GM18867 (cell line): ENCODE results near the gene PHOX2B.
"Not testable (repeated sequence)": the region's sequence is repeated elsewhere in the genome, so short reads cannot be mapped to it uniquely, and the experiment has no call there.

Experiments
- ATAC-seq: cut with Tn5 transposase; IDR thresholded peaks from one replicate; pipeline ENCODE4 v1.9.1; 2021; ENCODE audit warnings: mild to moderate bottlenecking, moderate library complexity; ENCODE audit not compliant: unreplicated experiment

The PHOX2B gene

DNA sequence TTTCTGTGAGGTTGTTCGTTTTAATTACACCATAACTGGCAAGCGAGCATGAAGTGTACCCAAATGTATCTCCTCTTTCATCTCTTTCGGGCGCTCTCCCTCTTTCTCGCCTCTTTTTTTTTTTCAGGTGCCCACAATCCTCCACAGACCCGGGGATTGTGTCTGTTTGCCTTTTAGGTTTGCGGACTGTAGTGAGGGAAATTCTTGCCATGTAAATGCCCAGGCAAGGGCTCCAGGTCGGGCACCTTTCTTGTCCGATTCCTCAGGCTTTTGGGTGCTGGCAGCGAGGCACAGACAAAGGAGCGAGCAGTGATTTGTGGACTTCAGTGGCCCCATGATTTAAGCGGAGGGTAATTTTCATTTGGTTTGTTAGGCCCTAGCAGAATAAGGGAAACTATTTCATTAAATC lies 1.1 kb upstream of the PHOX2B start:
- ATAC-seq = no peak

DNA sequence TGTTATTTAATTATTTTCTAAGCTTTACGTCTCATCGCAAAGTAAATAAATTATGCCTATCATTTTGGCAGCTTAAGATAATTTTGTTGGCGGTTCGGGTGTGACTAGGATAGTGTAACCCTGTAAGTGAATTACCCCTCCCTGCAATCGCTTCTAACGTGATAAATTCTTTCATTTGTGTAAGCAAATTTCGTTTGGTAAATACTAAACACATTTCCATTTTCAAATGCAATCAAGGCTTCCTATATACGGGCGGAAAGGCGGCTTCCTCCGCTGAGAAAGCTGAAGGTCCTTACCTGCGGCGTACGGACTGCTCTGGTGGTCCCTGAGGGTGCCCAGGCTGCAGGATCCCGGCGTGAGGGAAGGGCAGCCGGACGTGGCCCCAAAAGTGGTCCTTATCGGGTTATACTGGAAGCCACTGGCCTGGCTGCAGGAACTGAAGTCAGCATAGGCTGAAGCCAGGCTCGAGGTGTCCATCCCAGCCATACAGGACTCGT lies 403 bp downstream of the PHOX2B start:
- ATAC-seq = no peak

DNA sequence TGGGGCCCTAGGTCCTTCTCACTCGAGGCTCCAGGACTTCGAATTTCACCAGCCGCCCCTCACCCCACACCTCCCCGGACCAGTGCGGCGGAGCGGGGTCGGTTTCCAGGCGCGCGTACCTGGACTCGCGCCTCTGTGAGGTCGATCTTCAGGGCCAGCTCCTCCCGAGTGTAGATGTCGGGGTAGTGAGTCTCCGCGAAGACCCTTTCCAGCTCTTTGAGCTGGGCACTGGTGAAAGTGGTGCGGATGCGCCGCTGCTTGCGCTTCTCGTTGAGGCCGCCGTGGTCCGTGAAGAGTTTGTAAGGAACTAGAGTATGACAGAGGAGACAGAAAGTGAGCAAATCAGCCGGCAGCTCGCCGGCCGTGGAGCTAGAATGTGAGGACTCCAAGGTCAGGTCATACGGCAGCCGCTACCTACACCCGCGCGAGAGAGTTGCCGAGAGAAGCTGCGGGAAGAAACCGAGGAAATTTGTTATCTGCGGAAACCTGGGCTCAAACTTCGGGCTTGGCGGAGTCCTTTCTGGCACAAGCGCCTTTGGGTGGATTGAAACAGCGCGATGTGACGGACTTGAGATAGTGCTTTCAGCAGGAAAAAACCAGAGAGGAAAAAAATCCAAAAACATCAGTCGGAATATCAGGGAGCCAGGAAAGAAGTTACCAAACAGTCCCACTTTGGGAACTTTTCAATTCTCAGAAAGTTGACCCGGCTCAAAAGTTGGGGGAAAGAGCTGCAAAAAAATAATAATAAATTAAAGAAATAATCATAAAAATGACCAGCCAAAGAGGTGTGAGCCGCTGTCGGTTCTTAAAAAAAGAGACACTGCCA lies 1.1 kb downstream of the PHOX2B start:
- no peak for ATAC-seq

DNA sequence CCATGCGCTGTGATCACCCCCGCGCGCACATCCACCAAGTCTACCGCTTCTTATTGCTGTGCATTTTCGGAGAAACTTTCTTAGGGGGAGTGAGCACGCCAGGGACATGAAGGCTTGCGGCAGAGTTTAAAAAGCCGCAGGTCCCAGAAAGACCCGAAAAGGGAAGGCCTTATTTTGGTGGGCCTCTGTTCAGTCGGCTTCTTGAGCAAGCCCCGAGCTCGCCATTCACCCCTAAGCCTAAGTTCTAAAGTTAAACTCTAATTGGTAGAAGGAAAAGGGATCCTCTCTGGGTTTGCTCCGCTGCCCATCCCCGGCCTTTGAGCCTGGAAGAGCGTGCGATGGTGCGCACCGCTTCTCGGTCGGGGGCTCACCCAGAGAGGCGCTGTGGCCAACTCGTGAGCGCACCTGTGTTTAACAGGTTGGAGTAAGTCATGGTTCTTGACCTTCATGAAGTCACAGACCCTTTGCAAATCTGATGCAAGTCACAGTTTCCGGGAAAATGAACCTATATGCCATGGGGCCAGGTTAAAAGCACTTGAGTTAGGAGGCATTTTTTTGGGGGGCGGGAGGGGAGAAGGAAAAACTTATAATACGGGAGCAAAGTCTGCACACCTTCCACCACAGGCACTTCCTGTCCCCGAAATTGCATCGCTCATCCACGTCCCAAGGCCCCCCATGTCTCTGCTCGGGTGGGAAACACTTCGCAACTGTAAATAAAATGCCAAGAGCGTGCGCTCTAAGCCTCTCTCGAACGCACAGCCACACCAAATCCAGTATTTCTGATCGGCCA lies 1.9 kb downstream of the PHOX2B start:
- no peak for ATAC-seq

DNA sequence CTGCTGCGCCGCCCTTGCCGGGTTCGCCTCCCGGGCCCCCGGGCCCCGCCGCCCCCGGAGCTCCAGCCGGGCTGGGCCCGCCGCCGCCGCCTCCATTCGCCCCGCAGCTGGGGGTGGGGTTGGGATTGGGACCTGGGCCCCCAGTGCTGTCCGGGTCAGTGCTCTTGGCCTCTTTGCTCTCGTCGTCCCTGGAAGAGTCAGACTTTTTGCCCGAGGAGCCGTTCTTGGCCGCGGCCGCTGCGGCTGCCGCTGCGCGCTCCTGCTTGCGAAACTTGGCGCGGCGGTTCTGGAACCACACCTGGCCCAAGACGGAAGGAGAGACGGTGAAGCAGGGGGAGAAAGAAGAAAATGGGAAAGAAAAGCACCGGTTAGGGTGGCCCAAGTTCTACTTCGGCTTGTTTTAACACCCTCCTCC lies 2.5 kb downstream of the PHOX2B start:
- ATAC-seq = no peak

DNA sequence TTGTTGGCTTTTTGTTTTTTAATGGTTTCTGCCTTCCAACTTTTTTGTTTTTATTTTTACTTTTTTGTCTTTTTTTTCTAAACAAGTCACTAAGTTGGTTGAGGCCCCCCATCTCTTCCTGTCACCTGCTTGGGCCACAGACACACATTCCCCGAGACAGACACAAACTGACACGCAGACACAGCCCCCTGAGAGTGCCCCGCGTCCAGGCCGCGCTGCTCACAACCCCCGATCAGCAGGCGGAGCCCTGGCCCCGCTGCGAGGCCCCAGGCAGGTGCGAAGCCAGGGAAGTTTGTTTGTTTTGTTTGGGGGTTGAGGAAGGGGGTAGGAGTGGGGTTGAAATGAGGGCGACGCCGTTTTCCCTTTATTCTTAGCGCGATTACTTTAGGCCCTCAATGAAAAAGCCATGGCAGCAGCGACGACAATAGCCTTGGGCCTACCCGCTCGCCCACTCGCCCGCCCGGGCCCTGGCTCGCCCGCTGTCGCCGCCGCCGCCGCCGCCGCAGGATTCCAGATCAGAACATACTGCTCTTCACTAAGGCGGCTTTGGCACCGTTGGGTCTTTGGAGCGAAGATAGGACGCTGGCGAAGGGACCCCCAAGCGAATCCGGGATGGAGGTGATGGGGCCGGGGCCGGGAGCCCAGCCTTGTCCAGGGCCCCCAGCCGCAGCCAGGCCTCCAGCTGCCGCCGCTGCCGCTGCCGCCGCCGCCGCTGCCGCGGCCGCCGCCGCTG lies 3.1 kb downstream of the PHOX2B start:
- no peak for ATAC-seq

DNA sequence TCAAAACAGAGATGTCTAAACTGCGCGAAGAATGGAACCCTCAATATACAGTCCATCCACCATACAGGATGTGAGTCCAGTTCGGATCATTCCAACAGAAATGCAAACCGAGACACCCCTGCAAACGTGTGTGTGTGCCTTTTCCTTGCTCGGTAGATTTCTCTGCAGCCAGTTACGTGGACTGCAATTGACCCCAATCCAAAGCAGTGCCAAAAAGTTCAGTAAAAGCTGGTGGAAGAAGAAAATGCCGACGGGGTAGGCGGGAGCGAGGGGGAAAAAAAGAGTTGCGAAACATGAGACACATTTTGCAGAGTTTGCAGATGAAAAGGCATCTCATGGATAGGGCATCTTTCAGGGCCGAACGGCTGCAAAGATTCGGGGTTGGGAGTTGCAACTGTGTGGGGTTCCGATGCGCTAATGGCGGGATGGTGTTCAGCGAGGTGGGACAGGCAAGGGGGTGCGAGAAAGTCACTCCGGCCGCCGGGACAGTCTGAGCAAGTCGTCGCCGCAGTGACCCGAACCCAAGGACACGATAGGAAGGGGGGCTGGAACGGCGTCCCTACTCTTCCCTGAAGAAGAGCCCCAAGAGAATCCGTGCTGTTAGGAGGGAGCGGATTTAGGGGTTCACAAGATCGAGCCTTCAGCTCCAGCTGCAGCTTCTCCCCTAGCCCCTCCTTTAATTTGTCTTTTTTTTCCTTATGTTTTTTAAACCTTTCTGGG lies 3.8 kb downstream of the PHOX2B start:
- no peak for ATAC-seq

DNA sequence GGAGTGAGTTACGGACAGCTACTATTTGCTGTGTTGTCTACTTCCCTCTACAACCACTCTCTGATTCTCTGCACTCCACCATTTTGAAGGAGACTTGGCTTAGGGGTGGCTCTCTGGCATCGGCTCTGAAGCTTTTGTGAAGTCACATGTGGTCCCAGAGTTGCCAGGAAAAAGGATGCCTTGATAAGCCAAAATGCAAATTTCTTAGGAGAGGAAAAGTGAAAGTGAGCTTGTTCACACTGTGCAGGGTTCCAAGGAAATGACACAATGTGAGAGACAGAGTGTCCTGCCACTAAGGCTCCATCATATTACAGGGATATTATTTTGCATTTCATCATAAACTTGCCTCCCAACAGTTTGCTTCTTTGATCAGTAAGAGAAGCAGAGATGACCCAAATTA lies 7.2 kb downstream of the PHOX2B start:
- no peak for ATAC-seq

DNA sequence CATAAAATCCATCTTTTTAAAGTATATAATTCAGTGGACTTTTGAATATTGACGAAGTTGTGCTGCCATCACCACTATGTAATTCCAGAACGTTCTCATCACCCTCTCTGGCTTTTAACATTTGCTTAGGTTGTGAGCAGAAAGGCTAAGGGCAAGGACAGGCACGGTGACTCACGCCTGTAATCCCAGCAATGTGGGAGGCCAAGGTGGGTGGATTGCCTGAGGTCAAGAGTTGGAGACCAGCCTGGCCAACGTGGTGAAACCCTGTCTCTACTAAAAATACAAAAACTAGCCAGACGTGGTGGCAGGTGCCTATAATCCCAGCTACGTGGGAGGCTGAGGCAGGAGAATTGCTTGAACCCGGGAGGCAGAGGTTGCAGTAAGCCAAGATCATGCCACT lies 11.0 kb downstream of the PHOX2B start:
- ATAC-seq = not testable (repeated sequence)

DNA sequence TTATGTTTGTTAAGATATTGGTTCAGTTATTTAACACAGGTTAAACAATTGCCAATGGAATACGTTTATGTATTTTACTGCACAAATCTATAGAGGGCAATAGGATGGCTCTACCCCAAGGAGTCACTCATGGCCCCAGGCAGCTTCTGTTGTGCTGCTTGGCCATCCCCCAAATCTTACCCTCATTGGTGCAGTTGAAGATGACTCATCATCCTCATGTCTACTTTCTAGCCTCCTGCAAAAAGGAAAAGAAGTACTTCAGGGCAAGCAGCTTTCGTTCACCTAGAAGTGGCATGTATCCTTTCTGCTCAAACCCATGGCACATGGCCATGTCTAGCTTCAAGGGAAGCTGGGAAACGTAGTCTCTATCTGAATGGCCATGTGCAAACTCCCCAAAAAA lies 14.2 kb downstream of the PHOX2B start:
- no peak for ATAC-seq

DNA sequence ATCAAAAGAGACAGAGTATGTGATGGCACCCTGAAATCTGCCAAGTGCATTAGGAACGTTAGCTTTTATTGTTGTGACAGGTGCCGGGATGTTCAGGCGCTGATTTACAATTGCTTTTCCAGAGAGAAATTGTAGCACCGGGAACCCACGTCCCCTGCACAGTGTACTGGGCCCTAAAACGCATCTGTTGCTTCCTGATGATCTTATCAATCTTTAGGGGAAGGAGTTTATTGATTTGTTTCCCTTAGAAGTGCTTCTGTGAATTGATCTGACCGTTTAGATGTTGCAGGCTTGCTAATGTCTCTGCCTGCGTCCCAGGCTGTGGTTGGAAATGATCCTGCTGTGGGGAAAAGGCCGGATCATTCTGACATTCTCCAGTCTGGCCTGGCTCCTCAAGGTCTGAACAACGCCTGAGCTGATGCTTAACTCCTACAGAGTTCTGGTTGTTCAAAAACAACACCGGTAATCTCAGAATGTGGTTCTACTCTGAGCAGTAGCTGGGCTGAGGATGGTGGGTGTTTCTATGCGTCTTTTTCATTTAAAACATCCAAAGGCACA lies 16.9 kb downstream of the PHOX2B start:
- ATAC-seq = no peak

DNA sequence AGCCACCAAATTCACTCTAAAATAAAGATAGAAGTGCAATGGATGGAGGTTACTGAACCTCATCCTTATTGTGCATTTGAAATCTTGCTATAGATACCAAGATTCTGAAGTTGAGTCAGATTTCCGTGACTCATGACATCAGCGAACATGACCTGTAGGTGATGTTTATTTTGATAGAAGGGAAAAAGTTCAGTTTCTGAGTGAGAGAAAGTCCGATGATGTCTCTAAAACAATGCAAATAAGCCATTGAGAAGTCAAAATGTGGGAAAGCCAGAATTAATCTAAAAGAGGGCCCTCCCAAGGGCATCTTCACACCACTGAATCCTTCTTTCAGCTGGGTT lies 20.0 kb downstream of the PHOX2B start:
- no peak for ATAC-seq

DNA sequence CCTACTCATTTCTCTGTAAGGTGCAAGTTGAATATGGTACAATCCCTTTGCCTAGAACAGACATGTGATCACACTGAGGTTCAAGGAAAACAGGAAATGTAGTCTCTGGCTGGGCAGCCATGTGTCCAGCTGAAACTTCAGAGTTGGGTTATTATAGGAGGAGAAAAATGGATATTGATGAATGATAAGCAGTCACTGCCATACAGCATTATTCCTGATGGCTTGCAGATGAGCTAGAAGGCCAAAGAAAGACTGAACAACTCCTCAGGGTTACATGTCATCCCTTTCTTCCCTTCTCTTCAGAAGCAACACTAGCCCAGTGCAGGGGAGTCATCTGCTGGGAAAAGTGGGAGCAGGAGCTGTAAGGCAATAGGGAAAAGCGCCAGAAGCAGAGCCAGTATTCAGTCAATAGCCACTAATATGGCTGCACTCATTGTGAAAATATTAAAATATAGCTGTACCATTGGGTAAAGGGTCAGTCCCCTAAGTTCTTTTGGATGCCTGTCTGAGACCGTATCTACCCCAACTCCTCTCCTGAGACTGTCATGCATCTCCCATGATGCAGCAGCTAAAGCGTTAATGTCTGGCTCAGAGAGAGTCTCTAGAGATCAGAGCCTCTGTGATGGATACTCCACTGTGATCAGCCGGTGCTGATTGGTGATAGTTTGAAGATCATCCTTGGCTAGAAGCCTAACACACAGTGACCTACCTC lies 20.5 kb downstream of the PHOX2B start:
- ATAC-seq = no peak

DNA sequence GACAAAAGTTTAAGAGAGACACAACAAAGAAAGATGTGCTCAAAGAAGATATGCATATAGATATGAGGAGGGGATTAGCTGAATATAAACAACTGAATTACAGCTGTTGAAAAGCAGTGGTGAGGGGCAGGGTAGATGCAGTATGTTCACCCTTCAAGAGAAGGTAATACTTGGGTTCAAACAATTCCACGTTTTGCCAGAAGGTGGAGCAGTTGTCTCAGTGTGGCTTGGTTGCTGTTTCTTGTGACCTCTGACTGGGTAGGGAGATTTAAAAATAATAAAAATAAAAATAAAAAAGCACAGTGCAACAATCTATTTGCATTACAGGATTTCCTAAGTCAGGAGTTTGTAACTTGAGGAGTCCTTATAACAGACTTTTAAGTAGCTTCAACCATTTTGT lies 23.3 kb downstream of the PHOX2B start:
- no peak for ATAC-seq

DNA sequence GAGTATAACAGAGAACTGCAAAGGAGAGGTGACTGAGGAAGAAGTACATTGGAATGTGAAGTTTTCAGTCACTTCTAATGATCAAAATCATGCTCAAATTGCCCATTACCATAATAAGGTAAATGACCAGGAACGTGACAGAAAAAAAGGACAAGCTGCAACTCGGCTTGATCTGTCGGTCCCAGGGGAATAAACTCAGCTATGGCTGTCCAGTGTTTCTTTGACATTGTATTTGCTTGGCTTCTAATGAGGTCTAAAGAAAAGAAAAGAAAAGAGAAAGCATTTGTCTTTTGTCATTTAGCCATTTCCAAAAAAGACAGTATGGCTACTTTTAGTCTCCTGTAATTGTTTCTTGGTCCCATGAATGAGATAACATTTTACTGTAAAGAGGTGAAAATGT lies 25.2 kb downstream of the PHOX2B start:
- ATAC-seq = no peak

DNA sequence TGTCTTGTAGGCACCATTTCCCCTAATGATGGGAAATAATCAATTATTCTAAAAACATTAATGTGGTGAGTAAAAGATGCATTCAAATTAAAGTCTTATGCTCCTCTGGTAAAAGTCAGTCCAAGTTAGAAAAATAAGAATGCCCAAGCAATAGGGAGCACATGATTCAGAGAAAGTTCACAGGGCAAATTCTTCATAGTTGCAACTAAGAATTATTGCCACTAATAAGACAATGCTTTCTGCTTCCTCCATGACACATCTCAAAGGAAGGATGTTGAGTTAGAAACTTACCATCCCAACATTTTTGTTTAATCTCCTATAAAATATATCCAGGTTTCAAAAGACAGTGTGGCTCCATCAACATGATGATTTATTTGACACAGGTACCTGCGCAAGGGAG lies 26.3 kb downstream of the PHOX2B start:
- ATAC-seq = no peak

DNA sequence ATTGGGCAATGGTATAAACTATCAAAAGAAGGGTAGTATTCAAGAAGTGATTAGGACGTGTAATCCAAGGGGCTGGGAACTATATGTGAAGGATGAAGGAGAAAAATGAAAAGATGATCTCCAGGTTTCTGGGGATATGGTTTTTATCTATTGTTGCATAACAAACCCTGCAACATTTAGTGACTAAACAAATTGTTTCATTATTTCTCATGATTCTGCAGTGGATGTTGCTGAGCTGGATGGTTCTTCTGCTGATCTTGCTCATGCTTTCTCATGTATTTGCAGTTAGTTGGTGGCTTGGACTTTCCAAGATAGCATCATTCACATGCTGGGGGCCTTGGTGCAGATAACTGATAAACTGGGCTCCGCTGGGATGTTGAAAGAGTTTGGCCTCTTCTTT lies 29.1 kb downstream of the PHOX2B start:
- no peak for ATAC-seq

DNA sequence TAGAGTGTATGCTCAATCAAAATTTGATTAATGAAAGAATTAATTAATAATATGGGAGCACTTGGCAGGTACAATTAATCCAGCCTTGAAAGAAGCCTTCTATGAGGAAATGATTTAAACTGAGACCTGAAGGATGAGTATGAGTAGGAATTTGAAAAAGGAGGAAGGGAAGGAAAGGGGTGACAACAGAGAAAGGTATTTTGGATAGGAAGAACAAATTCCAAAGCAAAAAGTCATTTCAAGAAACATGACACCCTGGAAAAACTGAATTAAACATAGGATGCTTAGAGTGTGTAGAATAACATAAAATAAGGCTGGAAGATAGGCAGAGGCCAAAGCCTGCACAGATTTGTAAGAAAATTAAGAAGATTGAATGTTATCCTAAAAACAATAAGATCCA lies 29.6 kb downstream of the PHOX2B start:
- ATAC-seq = no peak

DNA sequence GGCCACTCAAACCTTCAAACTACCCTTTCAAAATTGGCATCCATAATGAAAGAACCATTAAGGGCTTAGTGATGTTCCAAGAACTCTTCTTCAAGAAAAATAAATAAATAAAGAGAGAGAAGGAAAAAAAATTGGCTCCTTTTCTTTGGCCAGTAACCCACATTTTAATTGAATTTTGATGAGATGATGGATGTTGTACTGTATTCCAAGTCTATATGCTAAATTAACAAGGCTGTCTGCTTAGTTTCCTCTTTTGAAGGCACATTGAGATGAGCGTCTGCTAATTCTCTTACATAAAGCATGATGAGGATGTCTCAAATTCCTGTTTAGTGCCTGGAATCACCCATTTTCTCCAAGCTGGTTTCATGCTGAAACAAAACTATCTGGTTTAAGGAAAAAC lies 33.4 kb downstream of the PHOX2B start:
- no peak for ATAC-seq
